Mammary epithelial cell (primary cell): Measurements from ENCODE around the gene FBXW4.

Experiments used
- CTCF ChIP-seq, 2 donors: IDR thresholded peaks in 1 of 2; conservative IDR thresholded peaks in 1 of 2; 2 replicates each; pipeline ENCODE4 v1.5.1; 2011 to 2012; ENCODE audit warnings: inconsistent platforms in 2 of 2, low read length in 2 of 2, mild to moderate bottlenecking in 2 of 2, control low read depth in 1 of 2, low read depth in 1 of 2; ENCODE audit not compliant: insufficient read depth in 1 of 2; ENCODE audit errors: extremely low read depth in 1 of 2
- EZH2 ChIP-seq: IDR thresholded peaks from 2 replicates; pipeline ENCODE4 v1.6.1; 2012; ENCODE audit warnings: low read length, inconsistent platforms, borderline replicate concordance

- TF ChIP-seq CTCF (conservative IDR thresholded peaks at IDR 0.05 in 1 of 2, IDR thresholded peaks at IDR 0.05 in 1 of 2; ENCODE audit: extremely low read depth in 1 of 2, insufficient read depth in 1 of 2, low read depth in 1 of 2, low read length in 2 of 2) (no peak), EZH2 (no peak)
These were observed 76.1 kb downstream of the FBXW4 start for GRCh38 chr10:101618871-101619270.
